Measurements from ENCODE around the gene NDUFC2. TPM values are rescaled to one million over a fixed set of nuclear protein-coding genes. Genes with fewer than 3 reads are reported as not detected.
"Not testable (repeated sequence)": the region's sequence is repeated elsewhere in the genome, so short reads cannot be mapped to it uniquely, and the experiment has no call there.

NDUFC2 gene
- total RNA-seq, 1 donor from 2014 or later = 69.9 TPM

- H3K9ac ChIP-seq (ENCODE audit: low read depth in 1 of 3, low read length in 3 of 3) = no peak overlapping the region
- no peak overlapping the region for H3K4me3 ChIP-seq (ENCODE audit: low read length in 3 of 3)
- no peaks in the 10 kb centered on the region for H3K27me3 ChIP-seq (ENCODE audit: control insufficient read depth in 3 of 3, insufficient read depth in 3 of 3, low read length in 3 of 3)
- H3K36me3 ChIP-seq (ENCODE audit: control insufficient read depth in 3 of 3, insufficient read depth in 3 of 3, low read length in 3 of 3) = no peaks in the 10 kb centered on the region
- H3K27ac ChIP-seq (ENCODE audit: low read depth, low read length) = no peak overlapping the region
- H3K9me3 ChIP-seq (ENCODE audit: control insufficient read depth in 3 of 3, low read length in 3 of 3) = no peaks in the 10 kb centered on the region
- peaks cover under 1 to 7% (median 7%) of the 10 kb centered on the region in 3 donors for H3K4me1 ChIP-seq (ENCODE audit: control insufficient read depth in 3 of 3, insufficient read depth in 3 of 3, low read length in 3 of 3)
Measured at GRCh38 chr11:78034623-78035022, 45.0 kb downstream of the NDUFC2 start.

- H3K36me3 ChIP-seq (ENCODE audit: control insufficient read depth in 3 of 3, insufficient read depth in 3 of 3, low read length in 3 of 3) = no peaks in the 10 kb centered on the region
- H3K4me1 ChIP-seq (ENCODE audit: control insufficient read depth in 3 of 3, insufficient read depth in 3 of 3, low read length in 3 of 3) = peaks cover 0 to 7% (median 7%) of the 10 kb centered on the region in 3 donors
- no peak overlapping the region for H3K9ac ChIP-seq (ENCODE audit: low read depth in 1 of 3, low read length in 3 of 3)
- no peaks in the 10 kb centered on the region for H3K27me3 ChIP-seq (ENCODE audit: control insufficient read depth in 3 of 3, insufficient read depth in 3 of 3, low read length in 3 of 3)
- H3K4me3 ChIP-seq (ENCODE audit: low read length in 3 of 3) = no peak overlapping the region
- no peaks in the 10 kb centered on the region for H3K9me3 ChIP-seq (ENCODE audit: control insufficient read depth in 3 of 3, low read length in 3 of 3)
- no peak overlapping the region for H3K27ac ChIP-seq (ENCODE audit: low read depth, low read length)
Measured at GRCh38 chr11:78033040-78033439, 46.6 kb downstream of the NDUFC2 start.

GRCh38 chr11:78032090-78032489 is 47.6 kb downstream of the NDUFC2 start:
- Histone ChIP-seq H3K9me3 (ENCODE audit: control insufficient read depth in 3 of 3, low read length in 3 of 3) (no peaks in the 10 kb centered on the region), H3K4me1 (ENCODE audit: control insufficient read depth in 3 of 3, insufficient read depth in 3 of 3, low read length in 3 of 3) (peaks cover 0 to 7% (median 7%) of the 10 kb centered on the region in 3 donors), H3K27me3 (ENCODE audit: control insufficient read depth in 3 of 3, insufficient read depth in 3 of 3, low read length in 3 of 3) (no peaks in the 10 kb centered on the region), H3K27ac (ENCODE audit: low read depth, low read length) (no peak overlapping the region), H3K4me3 (ENCODE audit: low read length in 3 of 3) (no peak overlapping the region), H3K9ac (ENCODE audit: low read depth in 1 of 3, low read length in 3 of 3) (no peak overlapping the region), H3K36me3 (ENCODE audit: control insufficient read depth in 3 of 3, insufficient read depth in 3 of 3, low read length in 3 of 3) (no peaks in the 10 kb centered on the region)

- no peak overlapping the region for H3K4me3 ChIP-seq (ENCODE audit: low read length in 3 of 3)
- peaks cover 0 to 7% (median 7%) of the 10 kb centered on the region in 3 donors for H3K4me1 ChIP-seq (ENCODE audit: control insufficient read depth in 3 of 3, insufficient read depth in 3 of 3, low read length in 3 of 3)
- no peak overlapping the region for H3K9ac ChIP-seq (ENCODE audit: low read depth in 1 of 3, low read length in 3 of 3)
- H3K27me3 ChIP-seq (ENCODE audit: control insufficient read depth in 3 of 3, insufficient read depth in 3 of 3, low read length in 3 of 3) = no peaks in the 10 kb centered on the region
- H3K27ac ChIP-seq (ENCODE audit: low read depth, low read length) = no peak overlapping the region
- no peaks in the 10 kb centered on the region for H3K9me3 ChIP-seq (ENCODE audit: control insufficient read depth in 3 of 3, low read length in 3 of 3)
- H3K36me3 ChIP-seq (ENCODE audit: control insufficient read depth in 3 of 3, insufficient read depth in 3 of 3, low read length in 3 of 3) = no peaks in the 10 kb centered on the region
Measured at GRCh38 chr11:78031629-78032028, 48.0 kb downstream of the NDUFC2 start.

- H3K9ac ChIP-seq (ENCODE audit: low read depth in 1 of 3, low read length in 3 of 3) = peak overlapping the region in 1 of 3 donors; percentile 9
- H3K4me3 ChIP-seq (ENCODE audit: low read length in 3 of 3) = no peak overlapping the region
- H3K9me3 ChIP-seq (ENCODE audit: control insufficient read depth in 3 of 3, low read length in 3 of 3) = no peaks in the 10 kb centered on the region
- no peaks in the 10 kb centered on the region for H3K36me3 ChIP-seq (ENCODE audit: control insufficient read depth in 3 of 3, insufficient read depth in 3 of 3, low read length in 3 of 3)
- peaks cover 0 to 7% (median 7%) of the 10 kb centered on the region in 3 donors for H3K4me1 ChIP-seq (ENCODE audit: control insufficient read depth in 3 of 3, insufficient read depth in 3 of 3, low read length in 3 of 3)
- H3K27ac ChIP-seq (ENCODE audit: low read depth, low read length) = no peak overlapping the region
- H3K27me3 ChIP-seq (ENCODE audit: control insufficient read depth in 3 of 3, insufficient read depth in 3 of 3, low read length in 3 of 3) = no peaks in the 10 kb centered on the region
Measured at GRCh38 chr11:78030429-78031325, 49.0 kb downstream of the NDUFC2 start.

GRCh38 chr11:78028423-78028822 is 51.2 kb downstream of the NDUFC2 start:
- not testable (repeated sequence) for H3K9ac ChIP-seq (ENCODE audit: low read depth in 1 of 3, low read length in 3 of 3); H3K4me1 ChIP-seq (ENCODE audit: control insufficient read depth in 3 of 3, insufficient read depth in 3 of 3, low read length in 3 of 3); H3K4me3 ChIP-seq (ENCODE audit: low read length in 3 of 3); H3K27ac ChIP-seq (ENCODE audit: low read depth, low read length); H3K9me3 ChIP-seq (ENCODE audit: control insufficient read depth in 3 of 3, low read length in 3 of 3); H3K27me3 ChIP-seq (ENCODE audit: control insufficient read depth in 3 of 3, insufficient read depth in 3 of 3, low read length in 3 of 3); H3K36me3 ChIP-seq (ENCODE audit: control insufficient read depth in 3 of 3, insufficient read depth in 3 of 3, low read length in 3 of 3)

- Histone ChIP-seq H3K27me3 (ENCODE audit: control insufficient read depth in 3 of 3, insufficient read depth in 3 of 3, low read length in 3 of 3) (peaks cover 0 to 4% (median 0%) of the 10 kb centered on the region in 3 donors), H3K9me3 (ENCODE audit: control insufficient read depth in 3 of 3, low read length in 3 of 3) (no peaks in the 10 kb centered on the region), H3K9ac (ENCODE audit: low read depth in 1 of 3, low read length in 3 of 3) (no peak overlapping the region), H3K36me3 (ENCODE audit: control insufficient read depth in 3 of 3, insufficient read depth in 3 of 3, low read length in 3 of 3) (no peaks in the 10 kb centered on the region), H3K4me1 (ENCODE audit: control insufficient read depth in 3 of 3, insufficient read depth in 3 of 3, low read length in 3 of 3) (peaks cover 2 to 7% (median 7%) of the 10 kb centered on the region in 3 donors), H3K4me3 (ENCODE audit: low read length in 3 of 3) (no peak overlapping the region), H3K27ac (ENCODE audit: low read depth, low read length) (no peak overlapping the region)
Measured at GRCh38 chr11:78027759-78028158, 51.9 kb downstream of the NDUFC2 start.

- H3K9me3 ChIP-seq (ENCODE audit: control insufficient read depth in 3 of 3, low read length in 3 of 3) = no peaks in the 10 kb centered on the region
- peaks cover 2 to 3% (median 2%) of the 10 kb centered on the region in 3 donors for H3K4me1 ChIP-seq (ENCODE audit: control insufficient read depth in 3 of 3, insufficient read depth in 3 of 3, low read length in 3 of 3)
- no peak overlapping the region for H3K4me3 ChIP-seq (ENCODE audit: low read length in 3 of 3)
- H3K27me3 ChIP-seq (ENCODE audit: control insufficient read depth in 3 of 3, insufficient read depth in 3 of 3, low read length in 3 of 3) = peaks cover 0 to 8% (median 4%) of the 10 kb centered on the region in 3 donors
- H3K36me3 ChIP-seq (ENCODE audit: control insufficient read depth in 3 of 3, insufficient read depth in 3 of 3, low read length in 3 of 3) = no peaks in the 10 kb centered on the region
- H3K27ac ChIP-seq (ENCODE audit: low read depth, low read length) = no peak overlapping the region
- no peak overlapping the region for H3K9ac ChIP-seq (ENCODE audit: low read depth in 1 of 3, low read length in 3 of 3)
Measured at GRCh38 chr11:78025378-78025777, 54.3 kb downstream of the NDUFC2 start.

GRCh38 chr11:78023426-78023825 is 56.2 kb downstream of the NDUFC2 start:
- no peaks in the 10 kb centered on the region for H3K9me3 ChIP-seq (ENCODE audit: control insufficient read depth in 3 of 3, low read length in 3 of 3)
- H3K4me1 ChIP-seq (ENCODE audit: control insufficient read depth in 3 of 3, insufficient read depth in 3 of 3, low read length in 3 of 3) = peaks cover 0 to 2% (median 0%) of the 10 kb centered on the region in 3 donors
- H3K27ac ChIP-seq (ENCODE audit: low read depth, low read length) = no peak overlapping the region
- H3K4me3 ChIP-seq (ENCODE audit: low read length in 3 of 3) = peak overlapping the region in 2 of 3 donors; percentile 51 to 52
- H3K9ac ChIP-seq (ENCODE audit: low read depth in 1 of 3, low read length in 3 of 3) = peak overlapping the region in 2 of 3 donors; percentile 57 to 69
- H3K27me3 ChIP-seq (ENCODE audit: control insufficient read depth in 3 of 3, insufficient read depth in 3 of 3, low read length in 3 of 3) = peaks cover 0 to 8% (median 4%) of the 10 kb centered on the region in 3 donors
- H3K36me3 ChIP-seq (ENCODE audit: control insufficient read depth in 3 of 3, insufficient read depth in 3 of 3, low read length in 3 of 3) = no peaks in the 10 kb centered on the region

Data from skeletal muscle tissue (tissue), 4 donors.